ENCODE data around the gene FAM3C. TPM values are rescaled to one million over a fixed set of nuclear protein-coding genes. Genes with fewer than 3 reads are reported as not detected.

Gene FAM3C
- total RNA-seq, 2 experiments from 2014 or later, result 7.9 to 10.5 TPM

- ATAC-seq (ENCODE audit: poor library complexity) (no peak), DNase-seq (no peak)
- H3K9me3 ChIP-seq (ENCODE audit: control insufficient read depth in 1 of 2, insufficient read depth in 1 of 2, low read length in 2 of 2), result no peaks in the 10 kb centered on the region
- no peaks in the 10 kb centered on the region for H3K4me1 Mint-ChIP-seq (ENCODE audit: low read depth)
- no peak overlapping the region for H3K27ac Mint-ChIP-seq
- no peaks in the 10 kb centered on the region for H3K4me1 ChIP-seq (ENCODE audit: insufficient read depth, low read length)
- ChIA-PET POLR2A (no interaction called here), CTCF (no interaction called here)
- H3K27me3 ChIP-seq (ENCODE audit: control insufficient read depth in 1 of 2, insufficient read depth in 2 of 2, low read length in 2 of 2), result peaks cover 0 to 8% of the 10 kb centered on the region in 2 experiments
- H3K27me3 Mint-ChIP-seq, result peaks cover 18% of the 10 kb centered on the region
- TF ChIP-seq CTCF (IDR thresholded peaks at IDR 0.05), result no peak
- H3K36me3 Mint-ChIP-seq (ENCODE audit: low read depth), result no peaks in the 10 kb centered on the region
- H3K9me3 Mint-ChIP-seq, result no peaks in the 10 kb centered on the region
- intact Hi-C loops (cut with DNase I, micrococcal nuclease), result no loop called here
- H3K4me3 ChIP-seq (ENCODE audit: low read length), result no peak overlapping the region
- no peaks in the 10 kb centered on the region for H3K36me3 ChIP-seq (ENCODE audit: insufficient read depth, low read length)
- no peak overlapping the region for H3K27ac ChIP-seq (ENCODE audit: low read depth in 1 of 2, low read length in 2 of 2)
- no peak overlapping the region for H3K4me3 Mint-ChIP-seq
These were observed 89.5 kb downstream of the FAM3C start for GRCh38 chr7:121306565-121306964.

- H3K36me3 ChIP-seq (ENCODE audit: insufficient read depth, low read length), result no peaks in the 10 kb centered on the region
- DNase-seq (no peak), ATAC-seq (ENCODE audit: poor library complexity) (no peak)
- peaks cover 0 to 8% of the 10 kb centered on the region in 2 experiments for H3K27me3 ChIP-seq (ENCODE audit: control insufficient read depth in 1 of 2, insufficient read depth in 2 of 2, low read length in 2 of 2)
- no peak overlapping the region for H3K27ac ChIP-seq (ENCODE audit: low read depth in 1 of 2, low read length in 2 of 2)
- POLR2A ChIA-PET, result no interaction called here
- Mint-ChIP-seq H3K9me3 (no peaks in the 10 kb centered on the region), H3K27me3 (peaks cover 26% of the 10 kb centered on the region), H3K4me3 (no peak overlapping the region), H3K4me1 (ENCODE audit: low read depth) (no peaks in the 10 kb centered on the region), H3K27ac (no peak overlapping the region), H3K36me3 (ENCODE audit: low read depth) (no peaks in the 10 kb centered on the region)
- CTCF ChIA-PET, result no interaction called here
- H3K4me3 ChIP-seq (ENCODE audit: low read length), result no peak overlapping the region
- H3K4me1 ChIP-seq (ENCODE audit: insufficient read depth, low read length), result no peaks in the 10 kb centered on the region
- intact Hi-C loops (cut with DNase I, micrococcal nuclease), result no loop called here
- TF ChIP-seq CTCF (IDR thresholded peaks at IDR 0.05), result no peak
- no peaks in the 10 kb centered on the region for H3K9me3 ChIP-seq (ENCODE audit: control insufficient read depth in 1 of 2, insufficient read depth in 1 of 2, low read length in 2 of 2)
These were observed 91.0 kb downstream of the FAM3C start for GRCh38 chr7:121305109-121305508.

GRCh38 chr7:121304102-121304658 lies 91.9 kb downstream of the FAM3C start:
- POLR2A ChIA-PET, result no interaction called here
- H3K27me3 Mint-ChIP-seq, result peaks cover 26% of the 10 kb centered on the region
- CTCF ChIA-PET, result no interaction called here
- no peaks in the 10 kb centered on the region for H3K36me3 Mint-ChIP-seq (ENCODE audit: low read depth)
- H3K4me1 Mint-ChIP-seq (ENCODE audit: low read depth), result no peaks in the 10 kb centered on the region
- no peaks in the 10 kb centered on the region for H3K36me3 ChIP-seq (ENCODE audit: insufficient read depth, low read length)
- ATAC-seq (ENCODE audit: poor library complexity) (no peak), DNase-seq (no peak)
- H3K27ac ChIP-seq (ENCODE audit: low read depth in 1 of 2, low read length in 2 of 2), result no peak overlapping the region
- peaks cover 0 to 8% of the 10 kb centered on the region in 2 experiments for H3K27me3 ChIP-seq (ENCODE audit: control insufficient read depth in 1 of 2, insufficient read depth in 2 of 2, low read length in 2 of 2)
- no peak overlapping the region for H3K4me3 Mint-ChIP-seq
- H3K27ac Mint-ChIP-seq, result no peak overlapping the region
- H3K9me3 ChIP-seq (ENCODE audit: control insufficient read depth in 1 of 2, insufficient read depth in 1 of 2, low read length in 2 of 2), result no peaks in the 10 kb centered on the region
- H3K9me3 Mint-ChIP-seq, result no peaks in the 10 kb centered on the region
- H3K4me3 ChIP-seq (ENCODE audit: low read length), result no peak overlapping the region
- TF ChIP-seq CTCF (IDR thresholded peaks at IDR 0.05), result no peak
- intact Hi-C loops (cut with DNase I, micrococcal nuclease), result no loop called here
- H3K4me1 ChIP-seq (ENCODE audit: insufficient read depth, low read length), result no peaks in the 10 kb centered on the region

Data from CD4-positive, alpha-beta T cell (primary cell).